OCI-LY3 (cell line): ENCODE measurements around the gene NKX6-1.

Source experiments
- H2AFZ ChIP-seq: fragments of 200-600, 300-600 bp; shearing (Covaris generic); 2 replicates; pipeline ENCODE4 v1.6.0; 2014; ENCODE audit warnings: antibody characterized with exemption, low read depth, low read length
- H3K27ac ChIP-seq: fragments of 200-600, 300-600 bp; sonication (generic); 2 replicates; pipeline ENCODE4 v1.5.1; 2014; ENCODE audit warnings: mild to moderate bottlenecking, low read length, moderate library complexity, mixed read lengths
- H3K27me3 ChIP-seq: fragments of 200-600, 300-600 bp; sonication (generic); 2 replicates; pipeline ENCODE4 v1.6.1; 2014; ENCODE audit warnings: low read depth, low read length, mixed read lengths
- H3K36me3 ChIP-seq: fragments of 200-600, 300-600 bp; sonication (generic); replicated peaks from 2 replicates; pipeline ENCODE3; 2014; ENCODE audit warnings: low read depth, low read length, mixed read lengths
- H3K4me1 ChIP-seq: fragments of 300-600, 200-600 bp; sonication (generic); 2 replicates; pipeline ENCODE4 v1.6.1; 2014; ENCODE audit warnings: low read length, mixed read lengths
- H3K4me2 ChIP-seq: fragments of 200-600, 300-600 bp; sonication (generic); 2 replicates; pipeline ENCODE4 v1.6.1; 2014; ENCODE audit warnings: low read length, mixed read lengths
- H3K4me3 ChIP-seq: fragments of 300-600, 200-600 bp; sonication (generic); 2 replicates; pipeline ENCODE4 v1.5.1; 2014; ENCODE audit warnings: antibody characterized with exemption, mild to moderate bottlenecking, low read length, moderate library complexity
- H3K79me2 ChIP-seq: fragments of 300-600, 200-600 bp; shearing (Covaris generic); 2 replicates; pipeline ENCODE4 v1.6.1; 2014; ENCODE audit warnings: mild to moderate bottlenecking, low read length, mixed read lengths
- H3K9ac ChIP-seq: fragments of 300-600, 200-600 bp; shearing (Covaris generic); 2 replicates; pipeline ENCODE4 v1.6.0; 2014; ENCODE audit warnings: mild to moderate bottlenecking, low read length, moderate library complexity
- H3K9me3 ChIP-seq: fragments of 200-600, 300-600 bp; shearing (Covaris generic); 2 replicates; pipeline ENCODE4 v1.6.1; 2014; ENCODE audit warnings: low read length, mixed read lengths; ENCODE audit not compliant: insufficient read depth
- H4K20me1 ChIP-seq: fragments of 200-600, 300-600 bp; sonication (generic); 2 replicates; pipeline ENCODE4 v1.6.1; 2016; ENCODE audit warnings: low read length, mixed read lengths; ENCODE audit not compliant: insufficient read depth
- CTCF ChIP-seq: fragments of 200-600, 300-600 bp; sonication (generic); IDR thresholded peaks from 2 replicates; pipeline ENCODE4 v1.5.1; 2014; ENCODE audit warnings: antibody characterized with exemption, low read length, low read depth
- EZH2phosphoT487 ChIP-seq: fragments of 200-600 bp; shearing (Covaris generic); IDR thresholded peaks from 2 replicates; pipeline ENCODE4 v1.6.1; 2018; ENCODE audit warnings: antibody characterized with exemption, mixed run types, low read depth

Gene NKX6-1

GRCh38 chr4:84494076-84494475 is 5.0 kb downstream of the NKX6-1 start:
- no peaks in the 10 kb centered on the region for H4K20me1 ChIP-seq

GRCh38 chr4:84493092-84493850 is 5.8 kb downstream of the NKX6-1 start:
- H2AFZ ChIP-seq = no peak overlapping the region
- H3K27me3 ChIP-seq = no peaks in the 10 kb centered on the region
- no peak overlapping the region for H3K4me2 ChIP-seq
- no peak overlapping the region for H3K4me3 ChIP-seq
- no peak overlapping the region for H3K9ac ChIP-seq
- no peaks in the 10 kb centered on the region for H4K20me1 ChIP-seq
- H3K9me3 ChIP-seq = no peaks in the 10 kb centered on the region
- TF ChIP-seq EZH2phosphoT487 (no peak), CTCF (no peak)
- no peaks in the 10 kb centered on the region for H3K36me3 ChIP-seq
- no peak overlapping the region for H3K27ac ChIP-seq
- no peaks in the 10 kb centered on the region for H3K4me1 ChIP-seq
- no peaks in the 10 kb centered on the region for H3K79me2 ChIP-seq

More at GRCh38 chr4:84494076-84494475, 5.0 kb downstream of the NKX6-1 start:
- H3K4me3 ChIP-seq = no peak overlapping the region
- H3K36me3 ChIP-seq = no peaks in the 10 kb centered on the region
- TF ChIP-seq CTCF (no peak), EZH2phosphoT487 (no peak)
- H3K9me3 ChIP-seq = no peaks in the 10 kb centered on the region
- no peak overlapping the region for H3K4me2 ChIP-seq
- no peaks in the 10 kb centered on the region for H3K27me3 ChIP-seq
- H3K4me1 ChIP-seq = no peaks in the 10 kb centered on the region
- H3K79me2 ChIP-seq = no peaks in the 10 kb centered on the region
- H3K27ac ChIP-seq = no peak overlapping the region
- H3K9ac ChIP-seq = no peak overlapping the region
- no peak overlapping the region for H2AFZ ChIP-seq

- Histone ChIP-seq H3K27me3 (no peaks in the 10 kb centered on the region), H3K9me3 (no peaks in the 10 kb centered on the region), H3K4me3 (no peak overlapping the region)
These were observed 6.4 kb downstream of the NKX6-1 start for GRCh38 chr4:84492737-84493091.

GRCh38 chr4:84492290-84492689 is 6.8 kb downstream of the NKX6-1 start:
- Histone ChIP-seq H2AFZ (no peak overlapping the region), H3K4me3 (no peak overlapping the region), H3K27ac (no peak overlapping the region), H3K36me3 (no peaks in the 10 kb centered on the region), H3K9me3 (no peaks in the 10 kb centered on the region), H4K20me1 (no peaks in the 10 kb centered on the region), H3K9ac (no peak overlapping the region), H3K4me1 (peaks cover under 1% of the 10 kb centered on the region; the same call in 1 of the 2 replicates), H3K27me3 (no peaks in the 10 kb centered on the region), H3K4me2 (no peak overlapping the region), H3K79me2 (no peaks in the 10 kb centered on the region)
- TF ChIP-seq CTCF (no peak), EZH2phosphoT487 (no peak)

More at GRCh38 chr4:84492737-84493091, 6.4 kb downstream of the NKX6-1 start:
- Histone ChIP-seq H3K4me1 (no peaks in the 10 kb centered on the region), H3K9ac (no peak overlapping the region), H3K36me3 (no peaks in the 10 kb centered on the region), H4K20me1 (no peaks in the 10 kb centered on the region), H3K27ac (no peak overlapping the region), H2AFZ (no peak overlapping the region), H3K79me2 (no peaks in the 10 kb centered on the region), H3K4me2 (no peak overlapping the region)
- TF ChIP-seq CTCF (no peak), EZH2phosphoT487 (no peak)
